Sigmoid colon (tissue), 7 donors: Measurements from ENCODE around the gene NAA35. TPM values are rescaled to one million over a fixed set of nuclear protein-coding genes. Genes with fewer than 3 reads are reported as not detected.
A peak's percentile ranks its signal among the peaks of the same experiment; 100 is the strongest.
"Not testable (repeated sequence)": the region's sequence is repeated elsewhere in the genome, so short reads cannot be mapped to it uniquely, and the experiment has no call there.

Experiments
- DNase-seq: peaks from one replicate; pipeline ENCODE4 v3.0.0-alpha.2; 2019
- H3K27ac ChIP-seq, 4 donors: fragments of 200-600 bp; sonication (generic); one replicate each; pipeline ENCODE4 v1.5.1; 2016 to 2019; ENCODE audit warnings: mild to moderate bottlenecking in 1 of 4
- H3K27me3 ChIP-seq, 3 donors: fragments of 200-600 bp; sonication (generic); one replicate each; pipeline ENCODE4 v1.5.1; 2019; ENCODE audit warnings: mild to moderate bottlenecking in 1 of 3
- H3K36me3 ChIP-seq, 4 donors: fragments of 200-600 bp; sonication (generic); one replicate each; pipeline ENCODE4 v1.5.1; 2016 to 2019
- H3K4me1 ChIP-seq, 4 donors: fragments of 200-600 bp; sonication (generic); one replicate each; pipeline ENCODE4 v1.5.1; 2017 to 2019
- H3K4me3 ChIP-seq, 4 donors: fragments of 200-600 bp; sonication (generic); one replicate each; pipeline ENCODE4 v1.5.1; 2017 to 2019; ENCODE audit warnings: mild to moderate bottlenecking in 2 of 4, moderate library complexity in 1 of 4
- H3K9me3 ChIP-seq, 4 donors: fragments of 200-600 bp in 3 of 4; sonication (generic) in 3 of 4; one replicate each; pipeline versions ENCODE4 v1.5.1 to v1.6.1; 2013 to 2019
- EP300 ChIP-seq, 4 donors: sonication (generic); formaldehyde crosslinking; IDR thresholded peaks; one replicate each; pipeline ENCODE4 v1.6.1; 2017; ENCODE audit warnings: antibody characterized with exemption in 4 of 4
- POLR2A ChIP-seq, 2 donors: fragments of 450-650 bp; IDR thresholded peaks; one replicate each; pipeline ENCODE4 v1.6.1; 2016; ENCODE audit warnings: antibody characterized with exemption in 2 of 2, mild to moderate bottlenecking in 2 of 2, moderate library complexity in 2 of 2
- POLR2AphosphoS5 ChIP-seq, 4 donors: sonication (generic); formaldehyde crosslinking; IDR thresholded peaks; one replicate each; pipeline ENCODE4 v1.6.1; 2017; ENCODE audit warnings: antibody characterized with exemption in 4 of 4
- WGBS, 2 donors: extraction: QIAGEN DNeasy Blood & Tissue Kit; methylation state at CpG; one replicate each; pipeline ENCODE4 v1.1.7; 2013; 5-methylcytosine and 5-hydroxymethylcytosine counted together
- intact Hi-C: fragments of 100-400 bp; cut with DNase I; formaldehyde crosslinking; loops from one replicate; pipeline ENCODE4 v1.15.1; 2023
- polyA plus RNA-seq, 3 donors: library from polyadenylated mRNA; stranded (reverse); fragments of 200-250 nt; gene quantifications; one replicate each; pipeline ENCODE4 v1.2.3, GENCODE V29; 2013
- total RNA-seq, 4 donors: library from RNA; depleted of rRNA; stranded (reverse); fragments of >200 nt; gene quantifications; one replicate each; pipeline ENCODE4 v1.1.0, GENCODE V29; 2016
- TF ChIP-seq, protein P1 (sequence below), 4 experiments: fragments of 450-650 bp in 3 of 4; fragments of 200-600 bp in 1 of 4; IDR thresholded peaks; one replicate each; pipeline ENCODE4 v1.5.1; 2016 to 2019; ENCODE audit warnings: antibody characterized with exemption in 4 of 4, mild to moderate bottlenecking in 3 of 4, moderate library complexity in 2 of 4
- donor health status: healthy with polysubstance abuse.
- donor health status: Bipolar disorder and iron deficiency.
- donor health status: healthy.

Gene NAA35
- total and polyA plus RNA-seq, 7 donors: 13.2 to 31.6 (median 19.5) TPM

- no peak overlapping the region for H3K27ac ChIP-seq
- no peak for TF ChIP-seq POLR2A (IDR thresholded peaks at IDR 0.05)
- TF ChIP-seq POLR2AphosphoS5 (IDR thresholded peaks at IDR 0.05): no peak
- no peak for TF ChIP-seq EP300 (IDR thresholded peaks at IDR 0.05)
- TF ChIP-seq, protein P1, sequence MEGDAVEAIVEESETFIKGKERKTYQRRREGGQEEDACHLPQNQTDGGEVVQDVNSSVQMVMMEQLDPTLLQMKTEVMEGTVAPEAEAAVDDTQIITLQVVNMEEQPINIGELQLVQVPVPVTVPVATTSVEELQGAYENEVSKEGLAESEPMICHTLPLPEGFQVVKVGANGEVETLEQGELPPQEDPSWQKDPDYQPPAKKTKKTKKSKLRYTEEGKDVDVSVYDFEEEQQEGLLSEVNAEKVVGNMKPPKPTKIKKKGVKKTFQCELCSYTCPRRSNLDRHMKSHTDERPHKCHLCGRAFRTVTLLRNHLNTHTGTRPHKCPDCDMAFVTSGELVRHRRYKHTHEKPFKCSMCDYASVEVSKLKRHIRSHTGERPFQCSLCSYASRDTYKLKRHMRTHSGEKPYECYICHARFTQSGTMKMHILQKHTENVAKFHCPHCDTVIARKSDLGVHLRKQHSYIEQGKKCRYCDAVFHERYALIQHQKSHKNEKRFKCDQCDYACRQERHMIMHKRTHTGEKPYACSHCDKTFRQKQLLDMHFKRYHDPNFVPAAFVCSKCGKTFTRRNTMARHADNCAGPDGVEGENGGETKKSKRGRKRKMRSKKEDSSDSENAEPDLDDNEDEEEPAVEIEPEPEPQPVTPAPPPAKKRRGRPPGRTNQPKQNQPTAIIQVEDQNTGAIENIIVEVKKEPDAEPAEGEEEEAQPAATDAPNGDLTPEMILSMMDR (IDR thresholded peaks at IDR 0.05): no peak
- no peaks in the 10 kb centered on the region for H3K36me3 ChIP-seq
- DNase-seq: no peak
- H3K9me3 ChIP-seq: no peaks in the 10 kb centered on the region
- 90 to 92% methylated on average over 2 of the region's 2 CpGs for WGBS, 2 donors
- H3K4me1 ChIP-seq: no peaks in the 10 kb centered on the region
- intact Hi-C loops: no loop called here
- H3K4me3 ChIP-seq: no peak overlapping the region
- H3K27me3 ChIP-seq: no peaks in the 10 kb centered on the region
Measured at GRCh38 chr9:85931495-85931894, 9.5 kb upstream of the NAA35 start.

- H3K27me3 ChIP-seq, H3K9me3 ChIP-seq, H3K36me3 ChIP-seq, intact Hi-C loops, DNase-seq, H3K27ac ChIP-seq, H3K4me3 ChIP-seq, H3K4me1 ChIP-seq: not testable (repeated sequence)
- 96% methylated on average over 14 of the region's 14 CpGs for WGBS, 2 donors
Measured at GRCh38 chr9:85935950-85936349, 5.0 kb upstream of the NAA35 start.

GRCh38 chr9:85940275-85940831 is 593 bp upstream of the NAA35 start:
- DNase-seq: no peak
- Histone ChIP-seq H3K4me3 (peak overlapping the region; percentile 42 to 89 (median 67)), H3K27ac (peak overlapping the region; percentile 87 to 96 (median 93)), H3K4me1 (peaks cover 0 to 38% (median 36%) of the 10 kb centered on the region in 4 donors), H3K36me3 (peaks cover 0 to 1% (median 0%) of the 10 kb centered on the region in 4 donors), H3K27me3 (no peaks in the 10 kb centered on the region), H3K9me3 (no peaks in the 10 kb centered on the region)
- TF ChIP-seq, protein P1 (IDR thresholded peaks at IDR 0.05): no peak
- TF ChIP-seq POLR2AphosphoS5 (IDR thresholded peaks at IDR 0.05): peak in 1 of 4 donors; percentile 44
- TF ChIP-seq EP300 (IDR thresholded peaks at IDR 0.05): no peak
- TF ChIP-seq POLR2A (IDR thresholded peaks at IDR 0.05): peak in 1 of 2 donors; percentile 55
- intact Hi-C loops: loop anchor here (2.0 to 5.0 kb wide), 2 partner anchors 133 to 198 kb away; no protein-coding TSS in a partner anchor
- WGBS, 2 donors: 19 to 22% methylated on average over 13 of the region's 13 CpGs

DNA sequence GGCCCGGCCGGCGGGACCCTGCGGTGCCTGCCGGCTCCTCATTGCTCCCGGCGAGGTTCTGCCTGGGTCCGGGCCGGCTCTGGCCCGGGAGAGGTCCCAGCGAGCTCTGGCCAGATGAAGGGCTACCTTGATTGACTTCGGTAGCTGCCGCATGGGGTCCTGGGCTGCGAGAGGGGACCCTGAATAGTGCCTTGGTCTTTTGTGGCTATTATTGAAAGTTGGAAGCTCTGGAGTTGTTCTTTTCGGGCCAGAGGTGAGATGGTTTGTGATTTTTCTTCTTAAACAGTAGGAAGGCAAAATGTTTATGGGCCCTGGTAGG is 635 bp downstream of the NAA35 start:
- Histone ChIP-seq H3K27ac (peak overlapping the region; percentile 87 to 96 (median 93)), H3K4me1 (peaks cover 0 to 42% (median 40%) of the 10 kb centered on the region in 4 donors), H3K4me3 (peak overlapping the region; percentile 67 to 98 (median 78)), H3K27me3 (no peaks in the 10 kb centered on the region), H3K36me3 (peaks cover 0 to 5% (median 0%) of the 10 kb centered on the region in 4 donors), H3K9me3 (no peaks in the 10 kb centered on the region)
- intact Hi-C loops: loop anchor here (2.0 to 5.0 kb wide), 2 partner anchors 134 to 199 kb away; no protein-coding TSS in a partner anchor
- TF ChIP-seq, protein P1 (IDR thresholded peaks at IDR 0.05): no peak
- no peak for TF ChIP-seq EP300 (IDR thresholded peaks at IDR 0.05)
- TF ChIP-seq POLR2A (IDR thresholded peaks at IDR 0.05): no peak
- no peak for TF ChIP-seq POLR2AphosphoS5 (IDR thresholded peaks at IDR 0.05)
- no peak for DNase-seq
- WGBS, 2 donors: 0% methylated on average over 15 of the region's 15 CpGs

GRCh38 chr9:85941966-85942912 is 1.3 kb downstream of the NAA35 start:
- H3K27ac ChIP-seq: peak overlapping the region; percentile 87 to 96 (median 93)
- intact Hi-C loops: loop anchor here (2.0 to 5.0 kb wide), 2 partner anchors 135 to 199 kb away; no protein-coding TSS in a partner anchor

More at GRCh38 chr9:85941966-85942912, 1.3 kb downstream of the NAA35 start:
- Histone ChIP-seq H3K4me1 (peaks cover 0 to 49% (median 45%) of the 10 kb centered on the region in 4 donors), H3K36me3 (peaks cover 0 to 8% (median 0%) of the 10 kb centered on the region in 4 donors), H3K9me3 (no peaks in the 10 kb centered on the region), H3K4me3 (peak overlapping the region; percentile 67 to 98 (median 78)), H3K27me3 (no peaks in the 10 kb centered on the region)
- no peak for TF ChIP-seq POLR2AphosphoS5 (IDR thresholded peaks at IDR 0.05)
- no peak for TF ChIP-seq POLR2A (IDR thresholded peaks at IDR 0.05)
- TF ChIP-seq EP300 (IDR thresholded peaks at IDR 0.05): no peak
- TF ChIP-seq, protein P1 (IDR thresholded peaks at IDR 0.05): no peak
- WGBS, 2 donors: 10 to 41% methylated on average over 8 of the region's 8 CpGs
- no peak for DNase-seq
